C4-2B (cell line): Measurements from ENCODE around the gene KRT1.

ENCODE experiments used
- ZFX ChIP-seq: fragments of 450-650 bp; IDR thresholded peaks from 2 replicates; pipeline ENCODE4 v1.6.1; 2017
- TF ChIP-seq, protein P1 (sequence below): fragments of 450-650 bp; conservative IDR thresholded peaks from 2 replicates; pipeline ENCODE4 v1.5.1; 2017; ENCODE audit warnings: mild to moderate bottlenecking

- TF ChIP-seq, protein P1, sequence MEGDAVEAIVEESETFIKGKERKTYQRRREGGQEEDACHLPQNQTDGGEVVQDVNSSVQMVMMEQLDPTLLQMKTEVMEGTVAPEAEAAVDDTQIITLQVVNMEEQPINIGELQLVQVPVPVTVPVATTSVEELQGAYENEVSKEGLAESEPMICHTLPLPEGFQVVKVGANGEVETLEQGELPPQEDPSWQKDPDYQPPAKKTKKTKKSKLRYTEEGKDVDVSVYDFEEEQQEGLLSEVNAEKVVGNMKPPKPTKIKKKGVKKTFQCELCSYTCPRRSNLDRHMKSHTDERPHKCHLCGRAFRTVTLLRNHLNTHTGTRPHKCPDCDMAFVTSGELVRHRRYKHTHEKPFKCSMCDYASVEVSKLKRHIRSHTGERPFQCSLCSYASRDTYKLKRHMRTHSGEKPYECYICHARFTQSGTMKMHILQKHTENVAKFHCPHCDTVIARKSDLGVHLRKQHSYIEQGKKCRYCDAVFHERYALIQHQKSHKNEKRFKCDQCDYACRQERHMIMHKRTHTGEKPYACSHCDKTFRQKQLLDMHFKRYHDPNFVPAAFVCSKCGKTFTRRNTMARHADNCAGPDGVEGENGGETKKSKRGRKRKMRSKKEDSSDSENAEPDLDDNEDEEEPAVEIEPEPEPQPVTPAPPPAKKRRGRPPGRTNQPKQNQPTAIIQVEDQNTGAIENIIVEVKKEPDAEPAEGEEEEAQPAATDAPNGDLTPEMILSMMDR, result no peak
- no peak for TF ChIP-seq ZFX
Measured at GRCh38 chr12:52683575-52684300, 3.5 kb upstream of the KRT1 start.
